ENCODE measurements around the gene GPR63.

GRCh38 chr6:96814625-96815024 is 22.7 kb downstream of the GPR63 start:
- TF ChIP-seq CTCF (IDR thresholded peaks at IDR 0.05) (no peak), POLR2A (IDR thresholded peaks at IDR 0.05) (no peak)

All from body of pancreas (tissue), 4 donors.